CD14-positive monocyte (primary cell): ENCODE measurements around the gene KDM3B. TPM values are rescaled to one million over a fixed set of nuclear protein-coding genes. Genes with fewer than 3 reads are reported as not detected.

Source experiments
- DNase-seq, 3 donors: peaks; one replicate each; pipeline ENCODE4 v3.0.0-alpha.2; 2011 to 2022
- H2AFZ ChIP-seq: 2 replicates; pipeline ENCODE4 v1.6.0; 2012; ENCODE audit warnings: mild to moderate bottlenecking, low read depth, low read length, inconsistent platforms; ENCODE audit not compliant: insufficient read depth, poor library complexity, severe bottlenecking
- H3K27ac ChIP-seq, 2 donors: 1 replicate in 1 of 2; 2 replicates in 1 of 2; pipeline ENCODE4 v1.5.1; 2012 to 2013; ENCODE audit warnings: low read length in 2 of 2, control low read depth in 1 of 2, inconsistent platforms in 1 of 2, low read depth in 1 of 2, mild to moderate bottlenecking in 1 of 2
- H3K27me3 ChIP-seq, 2 donors: one replicate each; pipeline versions ENCODE4 v1.6.0 to v1.6.1; 2011 to 2013; ENCODE audit warnings: low read length in 2 of 2; ENCODE audit not compliant: control insufficient read depth in 2 of 2, insufficient read depth in 2 of 2
- H3K36me3 ChIP-seq, 2 donors: replicated peaks in 1 of 2; 1 replicate in 1 of 2; 2 replicates in 1 of 2; pipeline versions ENCODE4 v1.5.1 to v1.6.1; 2012 to 2013; ENCODE audit warnings: low read length in 2 of 2, control low read depth in 1 of 2, inconsistent platforms in 1 of 2, mild to moderate bottlenecking in 1 of 2; ENCODE audit not compliant: insufficient read depth in 2 of 2, control insufficient read depth in 1 of 2
- H3K4me1 ChIP-seq, 2 donors: 1 replicate in 1 of 2; 2 replicates in 1 of 2; pipeline versions ENCODE4 v1.5.1 to v1.6.1; 2012 to 2013; ENCODE audit warnings: low read length in 2 of 2, control low read depth in 1 of 2, inconsistent platforms in 1 of 2, mild to moderate bottlenecking in 1 of 2, moderate library complexity in 1 of 2; ENCODE audit not compliant: insufficient read depth in 2 of 2, control insufficient read depth in 1 of 2
- H3K4me2 ChIP-seq: replicated peaks from 2 replicates; pipeline ENCODE3; 2012; ENCODE audit warnings: low read length, moderate library complexity, mild to moderate bottlenecking; ENCODE audit not compliant: poor library complexity, severe bottlenecking; ENCODE audit errors: extremely low read depth
- H3K4me3 ChIP-seq, 3 experiments: fragments of 200-600 bp in 1 of 3; sonication (generic) in 1 of 3; replicated peaks in 1 of 3; 1 replicate in 2 of 3; 2 replicates in 1 of 3; pipeline ENCODE4 v1.5.1; 2011 to 2013; ENCODE audit warnings: low read length in 3 of 3, mild to moderate bottlenecking in 3 of 3, control low read depth in 2 of 3, low read depth in 2 of 3, inconsistent platforms in 1 of 3, moderate library complexity in 1 of 3
- H3K79me2 ChIP-seq: 2 replicates; pipeline ENCODE4 v1.6.0; 2012; ENCODE audit warnings: mild to moderate bottlenecking, control low read depth, inconsistent platforms, low read length, moderate library complexity; ENCODE audit not compliant: insufficient read depth
- H3K9ac ChIP-seq: 2 replicates; pipeline ENCODE4 v1.6.0; 2017; ENCODE audit warnings: low read length, mild to moderate bottlenecking; ENCODE audit not compliant: insufficient read depth, poor library complexity, severe bottlenecking
- H3K9me3 ChIP-seq, 2 donors: replicated peaks in 1 of 2; 1 replicate in 1 of 2; 2 replicates in 1 of 2; pipeline versions ENCODE4 v1.5.1 to v1.6.1; 2012 to 2013; ENCODE audit warnings: low read length in 2 of 2, control low read depth in 1 of 2; ENCODE audit not compliant: control insufficient read depth in 1 of 2, insufficient read depth in 1 of 2
- H4K20me1 ChIP-seq: 2 replicates; pipeline ENCODE4 v1.6.0; 2012; ENCODE audit warnings: mild to moderate bottlenecking, low read length, control low read depth, moderate library complexity; ENCODE audit not compliant: insufficient read depth
- H3K27ac Mint-ChIP-seq, 7 donors: one replicate each; pipeline ENCODE4 v1.8.0; 2020; ENCODE audit warnings: mild to moderate bottlenecking in 7 of 7, mixed read lengths in 7 of 7, moderate library complexity in 6 of 7, inconsistent platforms in 2 of 7
- H3K27me3 Mint-ChIP-seq, 3 donors: one replicate each; pipeline ENCODE4 v1.8.0; 2021 to 2022; ENCODE audit warnings: low read depth in 3 of 3, mild to moderate bottlenecking in 3 of 3, mixed read lengths in 3 of 3, moderate library complexity in 3 of 3, inconsistent platforms in 1 of 3
- H3K36me3 Mint-ChIP-seq, 2 donors: one replicate each; pipeline ENCODE4 v1.8.0; 2020; ENCODE audit warnings: mixed read lengths in 2 of 2, inconsistent platforms in 1 of 2, mild to moderate bottlenecking in 1 of 2
- H3K4me1 Mint-ChIP-seq: one replicate; pipeline ENCODE4 v1.8.0; 2020; ENCODE audit warnings: mild to moderate bottlenecking, mixed read lengths
- H3K4me3 Mint-ChIP-seq, 2 donors: one replicate each; pipeline ENCODE4 v1.8.0; 2020; ENCODE audit warnings: mild to moderate bottlenecking in 2 of 2, mixed read lengths in 2 of 2, moderate library complexity in 1 of 2
- H3K9me3 Mint-ChIP-seq, 7 donors: one replicate each; pipeline ENCODE4 v1.8.0; 2020 to 2022; ENCODE audit warnings: mixed read lengths in 7 of 7, mild to moderate bottlenecking in 6 of 7, moderate library complexity in 6 of 7, inconsistent platforms in 2 of 7
- CTCF ChIP-seq: fragments of 200-600 bp; IDR thresholded peaks from one replicate; pipeline ENCODE4 v1.8.0; 2022; ENCODE audit warnings: antibody characterized with exemption, mild to moderate bottlenecking
- WGBS: methylation state at CpG from one replicate; pipeline ENCODE4 v1.1.5; 2013; ENCODE audit warnings: missing lambda C conversion rate; ENCODE audit not compliant: insufficient coverage; 5-methylcytosine and 5-hydroxymethylcytosine counted together
- intact Hi-C, 2 donors: fragments of 100-400 bp; cut with micrococcal nuclease; formaldehyde crosslinking; loops; one replicate each; pipeline versions ENCODE4 v1.15.0 to v1.15.1; 2023
- polyA plus RNA-seq, 3 donors: library from polyadenylated mRNA; depleted of rRNA in 1 of 3; unstranded in 2 of 3; stranded (reverse) in 1 of 3; fragments of 300-500 nt in 2 of 3; fragments of >200 nt in 1 of 3; fragmentation: Illumina TruSeq in 2 of 3; gene quantifications; 1 replicate in 2 of 3; 2 replicates in 1 of 3; pipeline ENCODE4 v1.2.3, GENCODE V29; 2012 to 2021

The KDM3B gene
- polyA plus RNA-seq, 3 donors, result 11.7 to 52.1 (median 17.4) TPM

DNA sequence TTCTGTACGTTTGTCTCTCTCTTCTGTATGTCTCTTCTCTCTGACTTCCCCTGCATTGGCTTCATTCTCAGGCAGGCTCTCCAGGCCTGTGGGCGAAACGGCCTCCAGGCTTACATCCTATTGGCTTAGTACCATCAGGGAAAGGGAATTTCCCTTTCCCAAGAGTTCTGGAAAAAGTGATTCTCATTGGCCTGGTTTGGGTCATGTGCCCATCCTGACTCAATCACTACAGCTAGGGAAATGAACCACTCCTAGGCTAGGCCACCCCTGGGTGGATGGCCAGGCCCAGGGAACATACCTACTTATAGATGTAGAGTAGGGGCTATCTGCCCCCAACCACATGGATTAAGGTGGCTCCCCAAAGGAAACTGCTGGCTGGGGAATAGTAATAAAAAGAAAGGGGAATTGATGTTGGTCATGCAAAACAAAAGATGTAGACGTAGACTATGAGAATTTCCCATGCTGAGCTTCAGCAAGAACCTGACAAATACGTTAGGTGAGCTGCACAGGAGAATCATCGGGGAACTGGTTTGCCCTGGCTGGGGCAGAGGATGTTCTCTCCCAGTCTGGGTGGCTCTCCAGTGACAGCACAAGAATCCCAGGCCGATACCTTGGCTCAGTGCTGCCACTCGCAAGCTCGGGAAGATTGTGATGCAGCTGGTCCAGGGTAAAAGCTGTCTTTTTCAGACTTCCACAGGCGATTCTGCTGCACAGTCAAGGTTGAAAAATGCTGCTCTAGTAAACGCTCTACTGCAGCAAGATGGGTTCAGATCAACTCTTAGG, 109.0 kb downstream of the KDM3B start:
- no peak overlapping the region for H3K27ac ChIP-seq
- H3K4me1 Mint-ChIP-seq, result peaks cover 34% of the 10 kb centered on the region
- 97% methylated on average over 9 of the region's 11 CpGs for WGBS

More for the DNA sequence above, 109.0 kb downstream of the KDM3B start:
- intact Hi-C loops, result loop anchor here in 1 of 2 donors (10.0 kb wide), 1 partner anchor 83 kb away; the partner anchor contains the start of gene ETF1
- peaks cover 8% of the 10 kb centered on the region for H4K20me1 ChIP-seq
- Mint-ChIP-seq H3K9me3 (peaks cover 0 to 3% (median 1%) of the 10 kb centered on the region in 7 donors), H3K27ac (peak overlapping the region in 1 of 7 donors; percentile 26), H3K27me3 (peaks cover 5 to 17% (median 14%) of the 10 kb centered on the region in 3 donors), H3K4me3 (no peak overlapping the region), H3K36me3 (peaks cover 3 to 9% of the 10 kb centered on the region in 2 donors)
- no peak overlapping the region for H3K9ac ChIP-seq
- no peaks in the 10 kb centered on the region for H3K79me2 ChIP-seq
- no peak overlapping the region for H3K4me3 ChIP-seq
- no peak overlapping the region for H3K4me2 ChIP-seq
- no peak overlapping the region for H2AFZ ChIP-seq
- peak in 1 of 3 donors; percentile 4 for DNase-seq
- no peaks in the 10 kb centered on the region for H3K36me3 ChIP-seq
- H3K27me3 ChIP-seq, result peaks cover 3 to 10% of the 10 kb centered on the region in 2 donors
- H3K4me1 ChIP-seq, result peaks cover 38 to 48% of the 10 kb centered on the region in 2 donors
- no peaks in the 10 kb centered on the region for H3K9me3 ChIP-seq
- TF ChIP-seq CTCF, result no peak
